Measurements from ENCODE around the gene MSH2.

DNA sequence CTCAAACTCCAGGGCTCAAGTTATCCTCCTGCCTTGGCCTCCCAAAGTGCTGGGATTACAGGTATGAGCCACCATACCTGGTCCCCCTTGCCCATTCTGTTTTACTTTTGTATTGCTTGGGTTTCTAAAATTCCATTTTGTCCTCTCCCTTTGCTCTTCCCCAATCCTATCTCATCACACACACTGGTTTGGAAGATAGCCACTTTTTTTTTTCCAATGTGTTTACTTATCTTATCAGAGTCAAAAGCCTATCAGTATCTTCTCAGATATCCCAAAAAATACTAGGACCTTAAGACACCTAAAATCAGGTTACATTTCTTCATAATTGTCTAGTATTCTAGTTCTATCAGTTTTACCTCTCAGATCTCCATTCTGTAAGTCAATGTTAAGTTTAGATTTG lies 56.1 kb downstream of the MSH2 start:
- no peak for TF ChIP-seq EZH2 (IDR thresholded peaks at IDR 0.05; ENCODE audit: borderline replicate concordance, low read length)
- TF ChIP-seq, protein P1, sequence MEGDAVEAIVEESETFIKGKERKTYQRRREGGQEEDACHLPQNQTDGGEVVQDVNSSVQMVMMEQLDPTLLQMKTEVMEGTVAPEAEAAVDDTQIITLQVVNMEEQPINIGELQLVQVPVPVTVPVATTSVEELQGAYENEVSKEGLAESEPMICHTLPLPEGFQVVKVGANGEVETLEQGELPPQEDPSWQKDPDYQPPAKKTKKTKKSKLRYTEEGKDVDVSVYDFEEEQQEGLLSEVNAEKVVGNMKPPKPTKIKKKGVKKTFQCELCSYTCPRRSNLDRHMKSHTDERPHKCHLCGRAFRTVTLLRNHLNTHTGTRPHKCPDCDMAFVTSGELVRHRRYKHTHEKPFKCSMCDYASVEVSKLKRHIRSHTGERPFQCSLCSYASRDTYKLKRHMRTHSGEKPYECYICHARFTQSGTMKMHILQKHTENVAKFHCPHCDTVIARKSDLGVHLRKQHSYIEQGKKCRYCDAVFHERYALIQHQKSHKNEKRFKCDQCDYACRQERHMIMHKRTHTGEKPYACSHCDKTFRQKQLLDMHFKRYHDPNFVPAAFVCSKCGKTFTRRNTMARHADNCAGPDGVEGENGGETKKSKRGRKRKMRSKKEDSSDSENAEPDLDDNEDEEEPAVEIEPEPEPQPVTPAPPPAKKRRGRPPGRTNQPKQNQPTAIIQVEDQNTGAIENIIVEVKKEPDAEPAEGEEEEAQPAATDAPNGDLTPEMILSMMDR (IDR thresholded peaks at IDR 0.05; ENCODE audit: low read length): no peak

Data from OCI-LY1 (cell line).